Fibroblast of lung (primary cell): ENCODE measurements around the gene PDZD2.

Experiments used
- EZH2 ChIP-seq: IDR thresholded peaks from 2 replicates; pipeline ENCODE4 v1.5.1; 2012; ENCODE audit warnings: low read length, control low read depth, mild to moderate bottlenecking; ENCODE audit errors: missing control alignments
- TF ChIP-seq, protein P1 (sequence below), 2 donors: IDR thresholded peaks in 1 of 2; conservative IDR thresholded peaks in 1 of 2; 1 replicate in 1 of 2; 2 replicates in 1 of 2; pipeline ENCODE4 v1.5.1; 2011 to 2012; ENCODE audit warnings: low read length in 2 of 2, control low read depth in 1 of 2, inconsistent platforms in 1 of 2, low read depth in 1 of 2, mild to moderate bottlenecking in 1 of 2

DNA sequence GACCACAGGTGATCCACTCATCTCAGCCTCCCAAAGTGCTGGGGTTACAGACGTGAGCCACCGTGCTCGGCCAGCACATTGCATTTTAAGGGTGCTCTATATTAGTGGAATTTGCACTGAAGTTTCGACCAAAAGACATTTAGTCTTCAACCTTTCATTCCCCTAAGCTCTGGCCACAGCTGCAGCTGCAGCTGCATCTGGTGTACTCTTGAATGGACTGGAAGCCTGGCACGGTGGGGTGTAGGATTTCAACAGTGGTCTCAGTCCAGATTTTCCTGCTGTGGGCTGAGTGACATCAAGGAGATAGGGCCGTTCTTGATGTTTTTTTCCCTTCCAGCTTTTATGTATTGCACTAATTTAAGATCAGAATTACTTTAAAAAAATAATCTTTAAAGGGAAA is 255.2 kb downstream of the PDZD2 start:
- TF ChIP-seq, protein P1, sequence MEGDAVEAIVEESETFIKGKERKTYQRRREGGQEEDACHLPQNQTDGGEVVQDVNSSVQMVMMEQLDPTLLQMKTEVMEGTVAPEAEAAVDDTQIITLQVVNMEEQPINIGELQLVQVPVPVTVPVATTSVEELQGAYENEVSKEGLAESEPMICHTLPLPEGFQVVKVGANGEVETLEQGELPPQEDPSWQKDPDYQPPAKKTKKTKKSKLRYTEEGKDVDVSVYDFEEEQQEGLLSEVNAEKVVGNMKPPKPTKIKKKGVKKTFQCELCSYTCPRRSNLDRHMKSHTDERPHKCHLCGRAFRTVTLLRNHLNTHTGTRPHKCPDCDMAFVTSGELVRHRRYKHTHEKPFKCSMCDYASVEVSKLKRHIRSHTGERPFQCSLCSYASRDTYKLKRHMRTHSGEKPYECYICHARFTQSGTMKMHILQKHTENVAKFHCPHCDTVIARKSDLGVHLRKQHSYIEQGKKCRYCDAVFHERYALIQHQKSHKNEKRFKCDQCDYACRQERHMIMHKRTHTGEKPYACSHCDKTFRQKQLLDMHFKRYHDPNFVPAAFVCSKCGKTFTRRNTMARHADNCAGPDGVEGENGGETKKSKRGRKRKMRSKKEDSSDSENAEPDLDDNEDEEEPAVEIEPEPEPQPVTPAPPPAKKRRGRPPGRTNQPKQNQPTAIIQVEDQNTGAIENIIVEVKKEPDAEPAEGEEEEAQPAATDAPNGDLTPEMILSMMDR (conservative IDR thresholded peaks at IDR 0.05 in 1 of 2, IDR thresholded peaks at IDR 0.05 in 1 of 2; ENCODE audit: low read depth in 1 of 2, low read length in 2 of 2) = no peak
- TF ChIP-seq EZH2 = no peak
